Left renal cortex interstitium (tissue), 4 donors: ENCODE results near the gene CNPPD1. TPM values are rescaled to one million over a fixed set of nuclear protein-coding genes. Genes with fewer than 3 reads are reported as not detected.

Experiments used
- DNase-seq, 4 donors: peaks; one replicate each; pipeline ENCODE4 v3.0.0-alpha.2; 2013; ENCODE audit warnings: low read depth in 4 of 4, low spot score in 2 of 4, missing footprints in 1 of 4
- polyA plus RNA-seq, 4 donors: library from polyadenylated mRNA; unstranded; fragments of 120-200 nt; gene quantifications; one replicate each; pipeline ENCODE4 v1.2.1, GENCODE V29; 2013; ENCODE audit not compliant: insufficient read length in 4 of 4

CNPPD1 gene
- polyA plus RNA-seq, 4 donors: 61.9 to 75.0 (median 65.2) TPM

DNA sequence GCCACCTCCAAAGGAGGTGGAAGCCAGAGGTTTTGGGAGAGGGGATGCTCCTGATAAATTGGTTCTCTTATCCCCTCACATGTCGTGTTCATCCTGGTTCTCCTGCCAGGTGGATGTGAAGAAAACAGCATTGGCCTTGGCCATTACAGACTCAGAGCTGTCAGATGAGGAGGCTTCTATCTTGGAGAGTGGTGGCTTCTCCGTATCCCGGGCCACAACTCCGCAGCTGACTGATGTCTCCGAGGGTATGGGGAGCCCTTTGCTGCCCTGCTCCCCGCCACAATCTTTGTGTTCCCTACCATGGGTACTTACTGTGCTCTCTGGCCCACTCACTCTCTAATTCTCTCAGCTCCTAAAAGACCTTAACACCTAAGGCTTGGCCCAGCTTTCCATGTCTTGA is 4.8 kb upstream of the CNPPD1 start:
- no peak for DNase-seq

DNA sequence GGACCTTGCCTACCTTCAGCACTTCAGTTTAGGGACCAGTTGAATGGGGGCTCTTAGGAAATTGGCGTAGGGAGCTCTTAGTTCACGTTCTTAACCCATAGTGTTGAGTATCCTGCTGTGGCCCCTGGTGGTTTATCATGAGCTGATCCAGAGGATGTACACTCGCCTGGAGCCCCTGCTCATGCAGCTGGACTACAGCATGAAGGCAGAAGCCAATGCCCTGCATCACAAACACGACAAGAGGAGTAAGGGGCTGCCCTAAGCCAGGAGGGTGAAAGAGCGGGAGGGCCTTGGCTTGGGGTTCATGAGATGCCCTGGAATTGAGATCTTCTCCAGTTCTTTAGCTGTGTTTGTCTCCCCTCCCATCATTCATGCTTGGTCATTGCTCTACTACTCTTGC is 4.2 kb upstream of the CNPPD1 start:
- no peak for DNase-seq

- no peak for DNase-seq
Measured at GRCh38 chr2:219179601-219180465, 3.1 kb upstream of the CNPPD1 start.

DNA sequence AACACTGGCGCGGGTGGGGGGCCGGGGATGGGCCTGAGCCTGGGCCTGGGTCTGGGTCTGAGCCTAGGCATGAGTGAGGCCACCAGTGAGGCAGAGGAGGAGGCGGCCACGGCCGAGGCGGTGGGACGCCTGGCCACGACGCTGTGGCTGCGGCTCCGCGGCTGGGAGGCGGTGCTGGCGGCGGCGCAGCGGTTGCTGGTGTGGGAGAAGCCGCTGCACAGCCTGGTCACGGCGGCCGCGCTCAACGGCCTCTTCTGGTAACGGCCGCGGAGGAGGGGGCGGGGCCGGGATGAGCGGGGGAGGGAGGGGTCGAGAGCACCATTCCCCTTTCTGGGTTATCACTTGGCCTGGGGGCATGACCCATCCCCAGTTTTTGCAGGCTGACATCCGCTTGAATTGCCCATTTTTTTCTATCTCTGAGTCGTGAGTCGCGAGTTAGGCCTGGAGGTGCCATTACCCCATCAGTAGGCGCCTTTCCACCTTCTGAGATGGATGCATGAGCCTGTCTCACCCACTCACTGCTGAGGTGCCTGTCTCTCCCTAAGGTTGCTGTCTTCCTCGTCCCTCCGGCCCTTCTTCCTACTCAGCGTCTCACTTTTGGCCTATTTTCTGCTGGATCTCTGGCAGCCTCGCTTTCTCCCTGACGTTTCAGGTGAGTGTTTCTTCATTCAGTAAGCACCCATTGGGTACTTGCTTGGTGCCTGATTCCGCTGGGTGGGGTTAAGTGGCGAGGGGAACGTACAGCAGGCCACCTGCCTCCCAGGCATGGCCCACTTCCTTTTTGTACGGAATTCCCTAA is 1.9 kb upstream of the CNPPD1 start:
- peak in 2 of 4 donors; percentile 7 to 8 for DNase-seq

- peak in 3 of 4 donors; percentile 55 to 92 (median 81) for DNase-seq
Measured at GRCh38 chr2:219177552-219178376, 1.0 kb upstream of the CNPPD1 start, which contains the start of gene RETREG2. Gene RETREG2, plus strand, starts transcription at chr2:219178275. Its CDS starts 78 bp downstream, at chr2:219178353.

GRCh38 chr2:219175928-219176817 is 552 bp downstream of the CNPPD1 start:
- DNase-seq: peak in 1 of 4 donors; percentile 21

- no peak for DNase-seq
Measured at GRCh38 chr2:219175486-219175885, 1.2 kb downstream of the CNPPD1 start.

GRCh38 chr2:219174801-219175200 is 1.9 kb downstream of the CNPPD1 start:
- no peak for DNase-seq

- no peak for DNase-seq
Measured at GRCh38 chr2:219174146-219174545, 2.6 kb downstream of the CNPPD1 start.

- DNase-seq: no peak
Measured at GRCh38 chr2:219173176-219173575, 3.5 kb downstream of the CNPPD1 start.

GRCh38 chr2:219172231-219173154 is 4.2 kb downstream of the CNPPD1 start:
- DNase-seq: no peak

DNA sequence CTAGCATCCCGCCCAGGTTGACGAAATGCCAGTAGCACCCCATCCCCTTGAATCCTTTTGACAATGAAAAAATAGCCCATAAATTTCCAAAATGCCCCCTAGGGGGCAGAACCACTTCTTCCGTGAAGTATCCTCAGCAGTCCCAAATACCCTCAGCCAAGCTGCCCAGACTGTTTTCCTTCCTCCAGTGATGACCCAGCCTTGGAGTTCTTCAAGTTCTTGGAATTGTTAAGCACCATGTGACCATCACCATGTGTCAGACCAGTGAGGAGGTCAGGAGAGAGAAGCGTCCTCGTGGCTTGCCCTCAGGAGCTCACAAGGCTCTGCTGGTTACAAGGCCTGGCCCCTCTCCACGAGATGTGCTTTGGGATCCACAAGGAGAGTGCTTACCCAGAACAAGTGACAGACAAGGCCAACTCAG is 5.5 kb downstream of the CNPPD1 start:
- peak in 2 of 4 donors; percentile 8 to 31 for DNase-seq

- no peak for DNase-seq
Measured at GRCh38 chr2:219169930-219170654, 6.6 kb downstream of the CNPPD1 start, which contains the start of gene SLC23A3. Gene SLC23A3, minus strand, starts transcription at chr2:219170029. Its CDS starts 45 bp downstream, at chr2:219169984.

DNA sequence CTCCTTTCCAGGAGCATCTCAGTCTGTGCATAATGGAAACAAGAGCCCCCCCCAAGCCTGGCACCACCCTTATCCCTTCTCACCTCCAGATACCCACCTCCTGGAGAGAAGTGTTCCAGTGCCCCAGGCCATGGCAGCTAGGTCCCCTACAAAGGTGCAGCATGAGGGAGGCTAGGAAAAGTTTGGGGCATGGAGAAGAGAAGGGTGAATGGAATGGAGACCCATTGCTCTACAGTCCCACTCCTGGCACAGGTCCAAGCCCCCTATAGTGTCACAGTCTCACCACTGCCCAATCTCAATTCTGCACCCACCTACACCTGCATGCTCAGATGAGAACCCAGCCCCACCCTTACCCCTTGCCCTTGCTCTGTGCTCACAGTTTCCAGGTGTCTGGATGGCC is 7.8 kb downstream of the CNPPD1 start:
- DNase-seq: no peak

DNA sequence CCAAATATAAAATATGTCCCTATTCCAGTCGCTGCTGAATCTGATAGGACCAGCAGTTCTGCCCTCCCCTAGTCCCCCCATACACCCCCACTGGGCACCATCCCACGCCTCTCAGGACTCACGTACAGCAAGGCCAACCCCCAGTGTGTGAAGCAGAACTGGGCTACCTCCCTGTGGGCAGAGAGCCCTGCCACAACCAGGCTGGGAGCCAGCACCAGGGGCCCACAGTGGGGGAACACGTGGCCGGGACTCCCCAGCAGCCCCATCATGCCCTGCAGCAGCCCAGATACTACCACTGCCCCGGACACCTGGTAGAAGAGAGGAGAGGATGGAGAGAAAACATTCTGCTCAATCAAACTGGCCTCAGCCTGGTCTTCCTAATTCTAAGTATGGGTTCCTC is 8.2 kb downstream of the CNPPD1 start:
- no peak for DNase-seq

DNA sequence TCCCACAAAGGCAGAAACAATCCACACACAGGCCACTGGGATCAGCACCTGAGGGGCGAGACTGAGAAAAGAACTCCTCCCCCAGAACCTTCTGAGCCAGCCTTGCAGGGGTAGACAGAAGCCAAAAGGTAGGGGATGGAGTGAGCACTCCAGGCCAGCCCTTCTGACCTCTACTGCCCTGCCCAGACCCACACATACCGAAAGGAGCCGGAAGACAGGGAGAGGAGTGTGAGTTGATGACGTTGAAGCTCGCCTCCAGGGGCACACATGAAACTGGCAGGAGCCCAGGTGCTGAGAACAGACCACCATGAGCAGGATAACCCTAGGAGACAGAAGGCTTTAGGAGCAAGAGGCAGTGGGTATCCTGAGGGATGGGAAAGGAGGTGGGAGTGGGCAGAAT is 8.7 kb downstream of the CNPPD1 start:
- no peak for DNase-seq

GRCh38 chr2:219165058-219165911 is 11.4 kb downstream of the CNPPD1 start:
- DNase-seq: no peak
